ENCODE results near the gene PTPRC. TPM values are rescaled to one million over a fixed set of nuclear protein-coding genes. Genes with fewer than 3 reads are reported as not detected.

The PTPRC gene
- total RNA-seq, 1 experiment from 2014 or later = 1.4 TPM

GRCh38 chr1:198775606-198776005 lies 136.8 kb downstream of the PTPRC start:
- DNase-seq (ENCODE audit: low read depth, low spot score) = no peak
- no peaks in the 10 kb centered on the region for H3K9me3 ChIP-seq (ENCODE audit: control insufficient read depth, insufficient read depth, low read depth, low read length)
- in situ Hi-C loops (cut with HindIII; ENCODE audit: low pct_unique_long_range_greater_than_20kb, low sequenced_read_pairs) = no loop called here
- intact Hi-C loops (cut with micrococcal nuclease; ENCODE audit: unreplicated experiment) = no loop called here
- H3K4me1 ChIP-seq (ENCODE audit: control insufficient read depth, insufficient read depth, low read length) = no peaks in the 10 kb centered on the region
- H3K27me3 ChIP-seq (ENCODE audit: control insufficient read depth, insufficient read depth, low read length) = no peaks in the 10 kb centered on the region
- ATAC-seq = no peak
- H3K27ac ChIP-seq (ENCODE audit: low read length) = no peak overlapping the region
- ChIA-PET POLR2A (no interaction called here), CTCF (no interaction called here)
- H3K36me3 ChIP-seq (ENCODE audit: control insufficient read depth, insufficient read depth, low read length) = no peaks in the 10 kb centered on the region
- no TSS peak for BruUV-seq (replicated peaks)
- TF ChIP-seq TCF7L2 (IDR thresholded peaks at IDR 0.05; ENCODE audit: low read depth, low read length) = no peak
- H3K4me3 ChIP-seq (ENCODE audit: low read depth in 2 of 2, low read length in 2 of 2) = no peak overlapping the region

GRCh38 chr1:198776602-198777029 lies 137.8 kb downstream of the PTPRC start:
- POLR2A ChIA-PET = no interaction called here
- no peak overlapping the region for H3K27ac ChIP-seq (ENCODE audit: low read length)
- intact Hi-C loops (cut with micrococcal nuclease; ENCODE audit: unreplicated experiment) = no loop called here

GRCh38 chr1:198778049-198778448 lies 139.2 kb downstream of the PTPRC start:
- no peak overlapping the region for H3K27ac ChIP-seq (ENCODE audit: low read length)
- POLR2A ChIA-PET = no interaction called here

More at GRCh38 chr1:198776602-198777029, 137.8 kb downstream of the PTPRC start:
- CTCF ChIA-PET = no interaction called here
- TF ChIP-seq CTCF (IDR thresholded peaks at IDR 0.05) (no peak), SIN3A (IDR thresholded peaks at IDR 0.05; ENCODE audit: borderline replicate concordance, insufficient read depth, low read depth, low read length) (no peak), TCF7L2 (IDR thresholded peaks at IDR 0.05; ENCODE audit: low read depth, low read length) (no peak), POLR2AphosphoS5 (IDR thresholded peaks at IDR 0.05; ENCODE audit: low read depth, low read length) (no peak)
- peak; percentile 42; the same call in 1 of the 2 replicates for ATAC-seq
- no TSS peak for BruUV-seq (replicated peaks)
- no peaks in the 10 kb centered on the region for H3K9me3 ChIP-seq (ENCODE audit: control insufficient read depth, insufficient read depth, low read depth, low read length)
- DNase-seq (ENCODE audit: low read depth, low spot score) = no peak
- no peaks in the 10 kb centered on the region for H3K27me3 ChIP-seq (ENCODE audit: control insufficient read depth, insufficient read depth, low read length)
- in situ Hi-C loops (cut with HindIII; ENCODE audit: low pct_unique_long_range_greater_than_20kb, low sequenced_read_pairs) = no loop called here
- H3K4me1 ChIP-seq (ENCODE audit: control insufficient read depth, insufficient read depth, low read length) = no peaks in the 10 kb centered on the region
- no peaks in the 10 kb centered on the region for H3K36me3 ChIP-seq (ENCODE audit: control insufficient read depth, insufficient read depth, low read length)
- no peak overlapping the region for H3K4me3 ChIP-seq (ENCODE audit: low read depth in 2 of 2, low read length in 2 of 2)

GRCh38 chr1:198780376-198780775 lies 141.5 kb downstream of the PTPRC start:
- Histone ChIP-seq H3K36me3 (ENCODE audit: control insufficient read depth, insufficient read depth, low read length) (no peaks in the 10 kb centered on the region), H3K9me3 (ENCODE audit: control insufficient read depth, insufficient read depth, low read depth, low read length) (no peaks in the 10 kb centered on the region), H3K4me3 (ENCODE audit: low read depth in 2 of 2, low read length in 2 of 2) (no peak overlapping the region), H3K27me3 (ENCODE audit: control insufficient read depth, insufficient read depth, low read length) (no peaks in the 10 kb centered on the region), H3K4me1 (ENCODE audit: control insufficient read depth, insufficient read depth, low read length) (no peaks in the 10 kb centered on the region), H3K27ac (ENCODE audit: low read length) (no peak overlapping the region)
- POLR2A ChIA-PET = no interaction called here
- ATAC-seq = no peak
- DNase-seq (ENCODE audit: low read depth, low spot score) = no peak
- intact Hi-C loops (cut with micrococcal nuclease; ENCODE audit: unreplicated experiment) (no loop called here), in situ Hi-C loops (cut with HindIII; ENCODE audit: low pct_unique_long_range_greater_than_20kb, low sequenced_read_pairs) (no loop called here)
- no TSS peak for BruUV-seq (replicated peaks)
- TF ChIP-seq SIN3A (IDR thresholded peaks at IDR 0.05; ENCODE audit: borderline replicate concordance, insufficient read depth, low read depth, low read length) = no peak
- no peak for TF ChIP-seq REST (IDR thresholded peaks at IDR 0.05; ENCODE audit: insufficient read depth in 1 of 2, low read depth in 2 of 2, low read length in 1 of 2)
- TF ChIP-seq TCF7L2 (IDR thresholded peaks at IDR 0.05; ENCODE audit: low read depth, low read length) = no peak
- no peak for TF ChIP-seq CTCF (IDR thresholded peaks at IDR 0.05)
- no peak for TF ChIP-seq POLR2AphosphoS5 (IDR thresholded peaks at IDR 0.05; ENCODE audit: low read depth, low read length)
- CTCF ChIA-PET = no interaction called here

More at GRCh38 chr1:198778049-198778448, 139.2 kb downstream of the PTPRC start:
- in situ Hi-C loops (cut with HindIII; ENCODE audit: low pct_unique_long_range_greater_than_20kb, low sequenced_read_pairs) (no loop called here), intact Hi-C loops (cut with micrococcal nuclease; ENCODE audit: unreplicated experiment) (no loop called here)
- TF ChIP-seq POLR2AphosphoS5 (IDR thresholded peaks at IDR 0.05; ENCODE audit: low read depth, low read length) (no peak), TCF7L2 (IDR thresholded peaks at IDR 0.05; ENCODE audit: low read depth, low read length) (no peak)
- H3K9me3 ChIP-seq (ENCODE audit: control insufficient read depth, insufficient read depth, low read depth, low read length) = no peaks in the 10 kb centered on the region
- H3K36me3 ChIP-seq (ENCODE audit: control insufficient read depth, insufficient read depth, low read length) = no peaks in the 10 kb centered on the region
- no peak overlapping the region for H3K4me3 ChIP-seq (ENCODE audit: low read depth in 2 of 2, low read length in 2 of 2)
- CTCF ChIA-PET = no interaction called here
- ATAC-seq = no peak
- no peaks in the 10 kb centered on the region for H3K4me1 ChIP-seq (ENCODE audit: control insufficient read depth, insufficient read depth, low read length)
- no peaks in the 10 kb centered on the region for H3K27me3 ChIP-seq (ENCODE audit: control insufficient read depth, insufficient read depth, low read length)
- no TSS peak for BruUV-seq (replicated peaks)
- no peak for DNase-seq (ENCODE audit: low read depth, low spot score)
